BLaER1 (cell line): Measurements from ENCODE around the gene TMEM9.

Experiments
- H3K27ac ChIP-seq: shearing (Covaris generic); formaldehyde crosslinking; 2 replicates; pipeline ENCODE4 v1.8.1; 2022
- H3K27me3 ChIP-seq: shearing (Covaris generic); formaldehyde crosslinking; 2 replicates; pipeline ENCODE4 v1.8.1; 2022
- H3K36me3 ChIP-seq: shearing (Covaris generic); formaldehyde crosslinking; 2 replicates; pipeline ENCODE4 v1.8.1; 2022
- H3K4me1 ChIP-seq: shearing (Covaris generic); formaldehyde crosslinking; 2 replicates; pipeline ENCODE4 v1.8.1; 2022
- H3K4me2 ChIP-seq: shearing (Covaris generic); formaldehyde crosslinking; 2 replicates; pipeline ENCODE4 v1.8.1; 2022
- H3K4me3 ChIP-seq: shearing (Covaris generic); formaldehyde crosslinking; 2 replicates; pipeline ENCODE4 v1.8.1; 2022
- H3K9ac ChIP-seq: shearing (Covaris generic); formaldehyde crosslinking; 2 replicates; pipeline ENCODE4 v1.8.1; 2022
- H3K9me3 ChIP-seq: shearing (Covaris generic); formaldehyde crosslinking; 2 replicates; pipeline ENCODE4 v1.8.1; 2022
- H4K20me1 ChIP-seq: shearing (Covaris generic); formaldehyde crosslinking; 2 replicates; pipeline ENCODE4 v1.8.1; 2022
- Cebpa-rat ChIP-seq: shearing (Covaris generic); IDR thresholded peaks from 2 replicates; pipeline ENCODE4 v1.8.1; 2022

Gene TMEM9

DNA sequence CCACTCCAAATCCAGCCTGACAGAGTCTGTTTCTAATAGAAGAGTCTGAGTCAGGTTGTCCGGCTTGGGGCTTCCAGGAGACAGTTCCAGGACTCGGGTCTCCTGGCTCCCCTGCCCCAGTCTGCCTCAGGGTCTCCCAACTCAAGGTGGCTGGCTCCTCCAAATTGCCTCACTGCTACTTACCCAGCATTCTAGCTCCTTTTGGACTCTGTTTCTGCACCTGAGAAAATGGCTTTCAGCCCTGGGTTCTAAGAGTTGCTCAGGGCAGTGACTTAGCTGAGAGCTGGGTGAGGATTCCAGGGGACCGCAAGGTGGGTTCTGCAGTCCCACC is 30.8 kb upstream of the TMEM9 start:
- Histone ChIP-seq H3K4me2 (no peak overlapping the region), H3K9ac (no peak overlapping the region), H3K9me3 (no peaks in the 10 kb centered on the region), H3K36me3 (no peaks in the 10 kb centered on the region), H3K4me1 (peaks cover 7% of the 10 kb centered on the region), H3K27me3 (no peaks in the 10 kb centered on the region), H4K20me1 (no peaks in the 10 kb centered on the region), H3K4me3 (no peak overlapping the region), H3K27ac (no peak overlapping the region)
- TF ChIP-seq Cebpa-rat: no peak

DNA sequence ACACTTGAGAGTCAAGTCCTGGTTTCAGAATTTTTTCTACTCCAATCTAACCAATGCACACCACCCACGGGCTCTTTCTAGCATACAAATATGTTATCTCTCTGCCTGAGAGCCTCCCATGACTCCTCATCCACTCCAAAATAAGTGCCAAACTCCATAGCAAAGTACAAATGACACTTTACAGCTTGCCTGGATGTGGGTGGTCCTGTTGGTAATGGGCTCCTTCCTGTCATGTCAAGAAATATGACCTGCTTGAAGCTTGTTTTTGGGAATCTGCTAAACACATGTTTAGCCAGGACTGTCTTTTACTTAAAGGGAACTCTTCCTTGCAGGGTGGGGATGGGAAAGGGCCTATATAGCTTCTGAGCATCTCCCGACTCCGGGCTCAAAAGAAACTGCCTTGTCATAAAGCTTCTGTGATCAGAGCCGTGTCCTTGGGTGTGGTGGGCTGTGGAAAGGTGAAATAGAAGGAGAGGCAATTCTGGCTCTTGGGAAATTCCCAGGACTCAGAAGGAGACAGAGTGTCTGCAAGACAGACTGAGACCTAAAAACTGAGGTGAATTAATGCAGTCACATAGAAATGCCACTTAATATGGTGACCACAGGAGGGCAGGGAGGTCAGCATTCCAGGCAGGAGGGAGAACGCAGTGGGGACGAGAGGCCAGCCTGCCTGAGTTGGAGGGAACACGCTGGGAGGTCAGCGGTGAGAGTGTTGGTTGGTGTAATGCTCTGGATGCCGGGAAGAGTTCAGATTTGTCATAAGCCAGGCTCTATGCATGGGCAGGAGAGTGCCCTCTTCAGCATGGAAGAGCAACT is 30.2 kb upstream of the TMEM9 start:
- H3K4me3 ChIP-seq: no peak overlapping the region
- TF ChIP-seq Cebpa-rat: no peak
- H4K20me1 ChIP-seq: no peaks in the 10 kb centered on the region
- H3K4me2 ChIP-seq: no peak overlapping the region
- no peak overlapping the region for H3K9ac ChIP-seq
- H3K4me1 ChIP-seq: peaks cover 7% of the 10 kb centered on the region; the same call in 1 of the 2 replicates
- no peaks in the 10 kb centered on the region for H3K27me3 ChIP-seq
- no peaks in the 10 kb centered on the region for H3K9me3 ChIP-seq
- no peaks in the 10 kb centered on the region for H3K36me3 ChIP-seq
- no peak overlapping the region for H3K27ac ChIP-seq

DNA sequence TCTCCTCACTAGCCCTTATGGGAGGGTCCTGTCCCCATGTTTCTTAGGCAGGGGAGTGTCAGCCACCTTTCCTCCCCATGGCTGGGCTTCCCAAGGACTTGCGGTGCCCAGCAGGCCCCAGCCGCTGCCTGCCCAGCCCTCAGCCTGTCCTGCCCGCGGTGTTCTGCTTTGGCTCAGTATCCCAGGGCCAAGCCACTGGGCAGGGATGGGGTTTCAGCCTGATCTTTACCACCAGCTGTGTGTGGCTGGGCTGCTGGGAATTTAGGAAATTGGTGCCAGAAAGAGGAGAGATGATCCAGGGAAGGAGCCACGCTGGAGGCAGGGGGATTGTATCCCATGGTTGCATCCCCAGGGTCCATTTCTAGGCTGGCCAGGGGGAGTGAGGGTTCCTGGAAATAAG is 29.5 kb upstream of the TMEM9 start:
- H3K27ac ChIP-seq: no peak overlapping the region
- TF ChIP-seq Cebpa-rat: no peak
- H3K9ac ChIP-seq: no peak overlapping the region
- peaks cover 3% of the 10 kb centered on the region; the same call in 1 of the 2 replicates for H3K9me3 ChIP-seq
- no peaks in the 10 kb centered on the region for H3K36me3 ChIP-seq
- H3K4me1 ChIP-seq: peaks cover 7% of the 10 kb centered on the region; the same call in 1 of the 2 replicates
- no peak overlapping the region for H3K4me3 ChIP-seq
- no peaks in the 10 kb centered on the region for H4K20me1 ChIP-seq
- no peak overlapping the region for H3K4me2 ChIP-seq
- no peaks in the 10 kb centered on the region for H3K27me3 ChIP-seq

GRCh38 chr1:201183209-201183608 is 28.9 kb upstream of the TMEM9 start:
- no peaks in the 10 kb centered on the region for H3K27me3 ChIP-seq
- no peak overlapping the region for H3K4me3 ChIP-seq

GRCh38 chr1:201181726-201182125 is 27.5 kb upstream of the TMEM9 start:
- TF ChIP-seq Cebpa-rat: no peak
- no peak overlapping the region for H3K4me3 ChIP-seq
- no peak overlapping the region for H3K9ac ChIP-seq
- H3K4me1 ChIP-seq: peaks cover 7% of the 10 kb centered on the region; the same call in 1 of the 2 replicates
- H3K9me3 ChIP-seq: peaks cover 7% of the 10 kb centered on the region; the same call in 1 of the 2 replicates
- H3K27me3 ChIP-seq: no peaks in the 10 kb centered on the region
- H4K20me1 ChIP-seq: no peaks in the 10 kb centered on the region
- no peak overlapping the region for H3K27ac ChIP-seq
- no peaks in the 10 kb centered on the region for H3K36me3 ChIP-seq
- H3K4me2 ChIP-seq: no peak overlapping the region

More at GRCh38 chr1:201183209-201183608, 28.9 kb upstream of the TMEM9 start:
- H4K20me1 ChIP-seq: no peaks in the 10 kb centered on the region
- no peaks in the 10 kb centered on the region for H3K36me3 ChIP-seq
- H3K4me1 ChIP-seq: peaks cover 7% of the 10 kb centered on the region; the same call in 1 of the 2 replicates
- no peak overlapping the region for H3K9ac ChIP-seq
- no peak overlapping the region for H3K27ac ChIP-seq
- H3K4me2 ChIP-seq: no peak overlapping the region
- H3K9me3 ChIP-seq: peaks cover 7% of the 10 kb centered on the region; the same call in 1 of the 2 replicates
- no peak for TF ChIP-seq Cebpa-rat

DNA sequence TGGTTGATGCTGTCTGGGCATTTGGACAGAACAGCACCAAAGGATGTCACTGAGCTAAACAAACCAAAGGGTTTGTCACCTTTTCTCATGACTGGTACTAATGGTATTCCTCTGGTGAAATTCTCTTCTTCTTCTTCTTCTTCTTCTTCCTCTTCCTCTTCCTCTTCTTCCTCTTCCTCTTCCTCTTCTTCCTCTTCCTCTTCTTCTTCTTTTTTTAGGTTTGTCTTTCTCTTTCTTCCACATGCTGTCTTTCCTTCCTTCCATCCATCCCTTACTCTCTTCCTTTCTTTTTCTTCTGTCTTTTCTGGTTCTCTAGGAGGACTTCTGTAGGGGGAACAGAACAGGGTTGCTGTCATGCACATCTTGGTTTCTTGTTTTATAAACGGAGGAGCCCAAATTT is 27.0 kb upstream of the TMEM9 start:
- TF ChIP-seq Cebpa-rat: no peak
- H3K9me3 ChIP-seq: peaks cover 7% of the 10 kb centered on the region; the same call in 1 of the 2 replicates
- H3K36me3 ChIP-seq: no peaks in the 10 kb centered on the region
- H3K27ac ChIP-seq: no peak overlapping the region
- no peaks in the 10 kb centered on the region for H3K27me3 ChIP-seq
- H3K4me2 ChIP-seq: no peak overlapping the region
- H3K4me1 ChIP-seq: peaks cover 7% of the 10 kb centered on the region; the same call in 1 of the 2 replicates
- H3K9ac ChIP-seq: no peak overlapping the region
- no peaks in the 10 kb centered on the region for H4K20me1 ChIP-seq
- H3K4me3 ChIP-seq: no peak overlapping the region

DNA sequence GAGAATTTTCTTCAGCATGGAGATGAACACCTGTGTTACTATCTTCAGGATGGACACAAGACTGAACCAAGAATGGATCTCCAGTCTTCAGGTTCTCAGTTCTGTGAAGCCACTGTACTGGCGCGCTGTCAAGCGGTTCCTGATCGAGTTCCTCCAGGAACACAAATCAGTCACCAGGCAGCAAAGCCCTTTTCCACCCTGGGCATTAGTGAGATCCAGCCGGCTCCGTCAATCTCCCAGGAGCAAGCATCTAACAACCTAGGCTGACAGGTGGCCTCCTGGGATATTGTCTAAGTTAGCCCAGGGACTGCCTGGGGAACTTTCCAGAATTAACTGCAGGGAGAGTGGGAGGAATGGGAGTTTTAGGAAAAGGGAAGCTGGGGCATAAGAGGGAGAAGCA is 26.6 kb upstream of the TMEM9 start:
- no peak for TF ChIP-seq Cebpa-rat
- H3K9ac ChIP-seq: no peak overlapping the region
- no peaks in the 10 kb centered on the region for H4K20me1 ChIP-seq
- no peaks in the 10 kb centered on the region for H3K27me3 ChIP-seq
- H3K9me3 ChIP-seq: peaks cover 7% of the 10 kb centered on the region; the same call in 1 of the 2 replicates
- no peak overlapping the region for H3K4me2 ChIP-seq
- no peak overlapping the region for H3K27ac ChIP-seq
- H3K36me3 ChIP-seq: no peaks in the 10 kb centered on the region
- peaks cover 7% of the 10 kb centered on the region; the same call in 1 of the 2 replicates for H3K4me1 ChIP-seq
- H3K4me3 ChIP-seq: no peak overlapping the region

DNA sequence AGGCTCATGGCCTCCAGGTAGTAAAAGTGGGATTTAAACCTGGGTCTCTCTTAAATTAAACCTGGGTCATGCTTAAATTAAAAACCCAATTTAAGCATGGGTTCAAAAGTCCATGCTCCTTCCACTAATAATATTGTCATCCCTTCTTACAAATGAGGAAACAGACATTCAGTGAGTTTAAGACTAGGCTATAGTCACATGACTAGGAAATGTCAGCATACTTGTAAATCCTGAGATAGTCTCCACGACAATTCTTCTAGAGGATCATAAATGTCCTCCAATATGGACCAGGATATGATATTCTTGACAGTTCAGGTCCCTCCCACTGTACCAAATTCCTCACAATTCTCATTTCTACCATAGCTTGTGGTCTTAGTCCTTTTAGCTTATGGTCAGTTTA is 25.9 kb upstream of the TMEM9 start:
- TF ChIP-seq Cebpa-rat: no peak
- H3K4me1 ChIP-seq: peaks cover 7% of the 10 kb centered on the region; the same call in 1 of the 2 replicates
- no peak overlapping the region for H3K4me3 ChIP-seq
- H3K4me2 ChIP-seq: no peak overlapping the region
- no peak overlapping the region for H3K9ac ChIP-seq
- H3K9me3 ChIP-seq: peaks cover 7% of the 10 kb centered on the region; the same call in 1 of the 2 replicates
- H3K27ac ChIP-seq: no peak overlapping the region
- H4K20me1 ChIP-seq: no peaks in the 10 kb centered on the region
- no peaks in the 10 kb centered on the region for H3K36me3 ChIP-seq
- no peaks in the 10 kb centered on the region for H3K27me3 ChIP-seq

GRCh38 chr1:201178718-201179117 is 24.4 kb upstream of the TMEM9 start:
- H3K27ac ChIP-seq: no peak overlapping the region
- H3K9me3 ChIP-seq: peaks cover 7% of the 10 kb centered on the region; the same call in 1 of the 2 replicates
- no peak for TF ChIP-seq Cebpa-rat
- no peak overlapping the region for H3K9ac ChIP-seq
- H3K4me3 ChIP-seq: no peak overlapping the region
- no peak overlapping the region for H3K4me2 ChIP-seq
- no peaks in the 10 kb centered on the region for H4K20me1 ChIP-seq
- H3K4me1 ChIP-seq: peaks cover 7% of the 10 kb centered on the region; the same call in 1 of the 2 replicates
- H3K27me3 ChIP-seq: no peaks in the 10 kb centered on the region
- no peaks in the 10 kb centered on the region for H3K36me3 ChIP-seq

- H3K4me2 ChIP-seq: no peak overlapping the region
- peaks cover 13% of the 10 kb centered on the region; the same call in 1 of the 2 replicates for H3K9me3 ChIP-seq
- peaks cover 7% of the 10 kb centered on the region; the same call in 1 of the 2 replicates for H3K4me1 ChIP-seq
Observed at GRCh38 chr1:201176940-201177339, 22.7 kb upstream of the TMEM9 start.

More at GRCh38 chr1:201176940-201177339, 22.7 kb upstream of the TMEM9 start:
- TF ChIP-seq Cebpa-rat: no peak
- Histone ChIP-seq H3K36me3 (no peaks in the 10 kb centered on the region), H3K9ac (no peak overlapping the region), H4K20me1 (no peaks in the 10 kb centered on the region), H3K4me3 (no peak overlapping the region), H3K27me3 (peaks cover 12% of the 10 kb centered on the region), H3K27ac (no peak overlapping the region)
